ENCODE measurements around the gene NR2E1. TPM values are rescaled to one million over a fixed set of nuclear protein-coding genes. Genes with fewer than 3 reads are reported as not detected.

NR2E1 gene
- total RNA-seq, 1 donor from 2014 or later, result not detected

GRCh38 chr6:108134213-108134970 is 31.4 kb upstream of the NR2E1 start:
- no peak for DNase-seq (ENCODE audit: low spot score in 2 of 2, unreplicated experiment in 2 of 2)
- Mint-ChIP-seq H3K27ac (peak overlapping the region; percentile 97), H3K4me3 (peak overlapping the region; percentile 75), H3K9me3 (no peaks in the 10 kb centered on the region), H3K36me3 (no peaks in the 10 kb centered on the region), H3K4me1 (peaks cover 15% of the 10 kb centered on the region), H3K27me3 (ENCODE audit: low read depth) (peaks cover 14% of the 10 kb centered on the region)
- TF ChIP-seq CTCF (IDR thresholded peaks at IDR 0.05; ENCODE audit: unreplicated experiment), result no peak

- Mint-ChIP-seq H3K27me3 (ENCODE audit: low read depth) (peaks cover 23% of the 10 kb centered on the region), H3K4me1 (no peaks in the 10 kb centered on the region), H3K9me3 (no peaks in the 10 kb centered on the region), H3K4me3 (no peak overlapping the region), H3K36me3 (no peaks in the 10 kb centered on the region), H3K27ac (no peak overlapping the region)
- no peak for DNase-seq (ENCODE audit: low spot score in 2 of 2, unreplicated experiment in 2 of 2)
- TF ChIP-seq CTCF (IDR thresholded peaks at IDR 0.05; ENCODE audit: unreplicated experiment), result no peak
Measured at GRCh38 chr6:108142240-108142639, 23.6 kb upstream of the NR2E1 start.

GRCh38 chr6:108145639-108146038 is 20.2 kb upstream of the NR2E1 start:
- H3K36me3 Mint-ChIP-seq, result no peaks in the 10 kb centered on the region
- no peak overlapping the region for H3K4me3 Mint-ChIP-seq
- no peak overlapping the region for H3K27ac Mint-ChIP-seq
- H3K9me3 Mint-ChIP-seq, result peaks cover 6% of the 10 kb centered on the region
- H3K4me1 Mint-ChIP-seq, result no peaks in the 10 kb centered on the region
- H3K27me3 Mint-ChIP-seq (ENCODE audit: low read depth), result peaks cover 50% of the 10 kb centered on the region
- TF ChIP-seq CTCF (IDR thresholded peaks at IDR 0.05; ENCODE audit: unreplicated experiment), result peak; percentile 28
- DNase-seq (ENCODE audit: low spot score in 2 of 2, unreplicated experiment in 2 of 2), result no peak

GRCh38 chr6:108152446-108152845 is 13.4 kb upstream of the NR2E1 start:
- Mint-ChIP-seq H3K4me1 (no peaks in the 10 kb centered on the region), H3K4me3 (no peak overlapping the region), H3K27me3 (ENCODE audit: low read depth) (peaks cover 92% of the 10 kb centered on the region), H3K9me3 (peaks cover 6% of the 10 kb centered on the region), H3K27ac (no peak overlapping the region), H3K36me3 (no peaks in the 10 kb centered on the region)
- no peak for DNase-seq (ENCODE audit: low spot score in 2 of 2, unreplicated experiment in 2 of 2)
- no peak for TF ChIP-seq CTCF (IDR thresholded peaks at IDR 0.05; ENCODE audit: unreplicated experiment)

GRCh38 chr6:108156180-108156937 is 9.5 kb upstream of the NR2E1 start:
- TF ChIP-seq CTCF (IDR thresholded peaks at IDR 0.05; ENCODE audit: unreplicated experiment), result no peak
- Mint-ChIP-seq H3K27ac (no peak overlapping the region), H3K4me1 (peaks cover 4% of the 10 kb centered on the region), H3K9me3 (no peaks in the 10 kb centered on the region), H3K36me3 (peaks cover 2% of the 10 kb centered on the region), H3K27me3 (ENCODE audit: low read depth) (peaks cover 96% of the 10 kb centered on the region), H3K4me3 (no peak overlapping the region)
- no peak for DNase-seq (ENCODE audit: low spot score in 2 of 2, unreplicated experiment in 2 of 2)

Measured in mesothelial cell of epicardium (in vitro differentiated cells).